HepG2 (cell line): ENCODE data around the gene RNASE4. TPM values are rescaled to one million over a fixed set of nuclear protein-coding genes. Genes with fewer than 3 reads are reported as not detected.
A peak's percentile ranks its signal among the peaks of the same experiment; 100 is the strongest.

Experiments
- ARHGAP35 ChIP-seq: sonication (generic); formaldehyde crosslinking; IDR thresholded peaks from 2 replicates; pipeline ENCODE4 v1.9.0; 2022; ENCODE audit warnings: mild to moderate bottlenecking, inconsistent platforms, moderate library complexity, missing genetic modification reagents, borderline replicate concordance
- ARID5B ChIP-seq: IDR thresholded peaks from 2 replicates; pipeline ENCODE4 v1.4.0; 2020; ENCODE audit warnings: mild to moderate bottlenecking, missing genetic modification reagents
- CBX1 ChIP-seq: IDR thresholded peaks from one replicate; pipeline ENCODE4 v1.6.1; 2016; ENCODE audit warnings: antibody characterized with exemption, low read depth
- JARID2 ChIP-seq: sonication (generic); formaldehyde crosslinking; IDR thresholded peaks from 2 replicates; pipeline ENCODE4 v1.8.1; 2023; ENCODE audit warnings: missing genetic modification reagents, inconsistent platforms; ENCODE audit not compliant: insufficient replicate concordance
- MED1 ChIP-seq: sonication (generic); formaldehyde crosslinking; IDR thresholded peaks from 2 replicates; pipeline ENCODE4 v1.4.0; 2020; ENCODE audit warnings: missing genetic modification reagents
- MXD4 ChIP-seq: IDR thresholded peaks from 2 replicates; pipeline ENCODE4 v1.6.1; 2016; ENCODE audit warnings: mild to moderate bottlenecking, missing biosample characterization, missing genetic modification reagents
- NCOA2 ChIP-seq: sonication (generic); formaldehyde crosslinking; IDR thresholded peaks from 2 replicates; pipeline ENCODE4 v1.8.0; 2022; ENCODE audit warnings: inconsistent platforms
- PRDM4 ChIP-seq: sonication (generic); formaldehyde crosslinking; IDR thresholded peaks from 2 replicates; pipeline ENCODE4 v1.9.0; 2021; ENCODE audit warnings: missing genetic modification reagents, borderline replicate concordance
- PRPF4 ChIP-seq: fragments of 200-400 bp; formaldehyde crosslinking; IDR thresholded peaks from 2 replicates; pipeline ENCODE4 v1.6.1; 2016; ENCODE audit warnings: low read length, low read depth; ENCODE audit not compliant: poor library complexity, severe bottlenecking
- RBM39 ChIP-seq: fragments of 200-400 bp; formaldehyde crosslinking; IDR thresholded peaks from one replicate; pipeline ENCODE4 v1.6.1; 2018; ENCODE audit warnings: antibody characterized with exemption, mild to moderate bottlenecking, low read depth, low read length; ENCODE audit not compliant: poor library complexity, severe bottlenecking
- TBP ChIP-seq: sonication (generic); formaldehyde crosslinking; IDR thresholded peaks from 2 replicates; pipeline ENCODE4 v1.5.0; 2020; ENCODE audit warnings: missing genetic modification reagents
- U2AF1 ChIP-seq: fragments of 200-400 bp; formaldehyde crosslinking; optimal IDR thresholded peaks from 2 replicates; pipeline ENCODE3; 2017; ENCODE audit warnings: mild to moderate bottlenecking, low read depth, low read length
- ZBTB20 ChIP-seq: sonication (generic); formaldehyde crosslinking; IDR thresholded peaks from 2 replicates; pipeline ENCODE4 v1.8.1; 2023; ENCODE audit warnings: missing genetic modification reagents, low read depth, mild to moderate bottlenecking, borderline replicate concordance
- ZKSCAN5 ChIP-seq: sonication (generic); formaldehyde crosslinking; IDR thresholded peaks from 2 replicates; pipeline ENCODE4 v1.5.1; 2020; ENCODE audit warnings: mild to moderate bottlenecking, missing genetic modification reagents
- ZNF18 ChIP-seq: sonication (generic); formaldehyde crosslinking; IDR thresholded peaks from 2 replicates; pipeline ENCODE4 v1.8.0; 2022; ENCODE audit warnings: mild to moderate bottlenecking, missing genetic modification reagents; ENCODE audit not compliant: insufficient replicate concordance
- ZNF558 ChIP-seq: sonication (generic); formaldehyde crosslinking; IDR thresholded peaks from 2 replicates; pipeline ENCODE4 v1.9.0; 2022; ENCODE audit warnings: mild to moderate bottlenecking, missing genetic modification reagents, borderline replicate concordance
- ZNF704 ChIP-seq: sonication (generic); formaldehyde crosslinking; IDR thresholded peaks from 2 replicates; pipeline ENCODE4 v1.8.1; 2023; ENCODE audit warnings: mild to moderate bottlenecking, inconsistent platforms, moderate library complexity, missing genetic modification reagents, borderline replicate concordance
- ZNF713 ChIP-seq: sonication (generic); formaldehyde crosslinking; IDR thresholded peaks from 2 replicates; pipeline ENCODE4 v1.4.0; 2020; ENCODE audit warnings: mild to moderate bottlenecking, missing genetic modification reagents
- ZSCAN20 ChIP-seq: sonication (generic); formaldehyde crosslinking; IDR thresholded peaks from 2 replicates; pipeline ENCODE4 v1.4.0; 2020; ENCODE audit warnings: missing genetic modification reagents, mild to moderate bottlenecking, borderline replicate concordance
- polyA plus RNA-seq, 8 experiments: library from polyadenylated mRNA; depleted of rRNA in 3 of 8; stranded (reverse) in 7 of 8; unstranded in 1 of 8; fragments of >200 nt; fragmentation: Illumina TruSeq in 4 of 8; extraction: Trizol in 4 of 8; gene quantifications; 2 replicates each; pipeline versions ENCODE4 v1.2.1 to v1.2.3, GENCODE V29; 2011 to 2016; ENCODE audit warnings: low read depth in 4 of 8, missing spikeins in 1 of 8, mixed read lengths in 1 of 8; ENCODE audit not compliant: insufficient read depth in 1 of 8
- total RNA-seq, 5 experiments: library from RNA; depleted of rRNA; stranded (reverse); fragments of >200 nt; fragmentation: Illumina TruSeq; extraction: Trizol; gene quantifications; 2 replicates each; pipeline ENCODE4 v1.2.3, GENCODE V29; 2016; ENCODE audit warnings: low read depth in 1 of 5

Gene RNASE4
- total and polyA plus RNA-seq, 2 of the 13 experiments (the other 11 are each of a cell fraction or from before 2014, with no cell fraction given) = 109 to 983 TPM

GRCh38 chr14:20671597-20672283, 12.6 kb upstream of the RNASE4 start (continued):
- TF ChIP-seq ZBTB20 (CRISPR knock-in tag) (peak; percentile 79; the same call in 1 of the 2 replicates), TBP (CRISPR knock-in tag) (no peak), NCOA2 (CRISPR knock-in tag) (peak; percentile 93), CBX1 (no peak), ZNF704 (no peak), U2AF1 (no peak), ZNF558 (no peak), PRDM4 (no peak), MXD4 (CRISPR knock-in tag) (0 out of 2 replicates have a peak, but pooled peaks have one; percentile 19), PRPF4 (no peak), ZKSCAN5 (CRISPR knock-in tag) (no peak), ZNF18 (CRISPR knock-in tag) (peak; percentile 31), JARID2 (no peak), RBM39 (no peak), ARID5B (peak; percentile 97), ARHGAP35 (CRISPR knock-in tag) (no peak), ZSCAN20 (CRISPR knock-in tag) (no peak), MED1 (peak; percentile 83), ZNF713 (CRISPR knock-in tag) (no peak)
